ENCODE data around the gene MTF2.

MTF2 gene

GRCh38 chr1:93061895-93062792, 16.9 kb upstream of the MTF2 start:
- Histone ChIP-seq H3K4me1 (ENCODE audit: insufficient read depth, low read length) (no peaks in the 10 kb centered on the region), H3K36me3 (ENCODE audit: insufficient read depth, low read length) (no peaks in the 10 kb centered on the region), H3K9ac (ENCODE audit: low read depth, low read length) (no peak overlapping the region), H3K9me3 (ENCODE audit: control insufficient read depth, insufficient read depth, low read length) (no peaks in the 10 kb centered on the region)

DNA sequence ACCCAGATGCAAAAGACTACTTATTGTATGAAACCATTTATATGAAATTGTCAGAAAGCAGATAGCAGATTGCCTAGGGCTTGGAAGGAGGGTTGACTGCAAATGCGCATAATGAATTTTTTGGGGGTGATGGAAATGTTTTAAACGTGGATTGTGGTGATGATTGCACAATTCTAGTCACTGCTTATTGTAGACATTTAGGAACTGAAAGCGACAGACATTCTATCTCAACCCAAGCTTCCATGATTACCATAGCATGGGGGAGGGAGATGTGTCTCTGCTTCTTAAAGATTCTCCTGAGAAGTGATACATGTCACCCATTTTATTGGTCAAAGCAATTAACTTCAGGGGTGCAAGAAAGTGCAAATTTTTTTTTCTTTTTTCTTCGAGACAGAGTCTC, 2.8 kb upstream of the MTF2 start:
- Histone ChIP-seq H3K36me3 (ENCODE audit: insufficient read depth, low read length) (no peaks in the 10 kb centered on the region), H3K9ac (ENCODE audit: low read depth, low read length) (no peak overlapping the region), H3K4me1 (ENCODE audit: insufficient read depth, low read length) (no peaks in the 10 kb centered on the region), H3K9me3 (ENCODE audit: control insufficient read depth, insufficient read depth, low read length) (no peaks in the 10 kb centered on the region)

GRCh38 chr1:93078203-93078602, 880 bp upstream of the MTF2 start:
- no peaks in the 10 kb centered on the region for H3K4me1 ChIP-seq (ENCODE audit: insufficient read depth, low read length)
- H3K36me3 ChIP-seq (ENCODE audit: insufficient read depth, low read length): no peaks in the 10 kb centered on the region; the same call in 1 of the 2 replicates
- peak overlapping the region; percentile 100 for H3K9ac ChIP-seq (ENCODE audit: low read depth, low read length)
- H3K9me3 ChIP-seq (ENCODE audit: control insufficient read depth, insufficient read depth, low read length): 0 out of 2 replicates have a peak, but pooled peaks cover 1% of the 10 kb centered on the region

DNA sequence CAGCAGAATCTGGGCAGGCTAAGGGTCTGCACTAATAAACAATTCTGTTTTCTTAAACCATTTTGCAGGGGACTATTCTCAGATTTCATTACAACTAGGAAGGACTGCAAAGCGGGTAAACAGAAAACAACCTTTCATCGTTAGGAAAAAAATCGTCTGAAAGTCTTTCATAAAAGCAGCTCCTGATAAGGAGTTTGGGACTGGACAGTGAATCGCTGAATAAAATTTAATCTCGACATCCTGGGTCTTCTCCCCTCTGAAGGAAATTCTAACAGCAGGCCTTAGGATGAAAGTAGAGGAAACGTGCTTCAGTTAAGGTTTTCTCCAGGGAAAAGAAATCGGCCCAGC, 471 bp upstream of the MTF2 start:
- Histone ChIP-seq H3K9ac (ENCODE audit: low read depth, low read length) (peak overlapping the region; percentile 100), H3K36me3 (ENCODE audit: insufficient read depth, low read length) (no peaks in the 10 kb centered on the region; the same call in 1 of the 2 replicates), H3K4me1 (ENCODE audit: insufficient read depth, low read length) (no peaks in the 10 kb centered on the region), H3K9me3 (ENCODE audit: control insufficient read depth, insufficient read depth, low read length) (0 out of 2 replicates have a peak, but pooled peaks cover 5% of the 10 kb centered on the region)

- Histone ChIP-seq H3K36me3 (ENCODE audit: insufficient read depth, low read length) (no peaks in the 10 kb centered on the region; the same call in 1 of the 2 replicates), H3K4me1 (ENCODE audit: insufficient read depth, low read length) (no peaks in the 10 kb centered on the region), H3K9ac (ENCODE audit: low read depth, low read length) (peak overlapping the region; percentile 100), H3K9me3 (ENCODE audit: control insufficient read depth, insufficient read depth, low read length) (0 out of 2 replicates have a peak, but pooled peaks cover 8% of the 10 kb centered on the region)
Observed at GRCh38 chr1:93079685-93080141, 630 bp downstream of the MTF2 start.

DNA sequence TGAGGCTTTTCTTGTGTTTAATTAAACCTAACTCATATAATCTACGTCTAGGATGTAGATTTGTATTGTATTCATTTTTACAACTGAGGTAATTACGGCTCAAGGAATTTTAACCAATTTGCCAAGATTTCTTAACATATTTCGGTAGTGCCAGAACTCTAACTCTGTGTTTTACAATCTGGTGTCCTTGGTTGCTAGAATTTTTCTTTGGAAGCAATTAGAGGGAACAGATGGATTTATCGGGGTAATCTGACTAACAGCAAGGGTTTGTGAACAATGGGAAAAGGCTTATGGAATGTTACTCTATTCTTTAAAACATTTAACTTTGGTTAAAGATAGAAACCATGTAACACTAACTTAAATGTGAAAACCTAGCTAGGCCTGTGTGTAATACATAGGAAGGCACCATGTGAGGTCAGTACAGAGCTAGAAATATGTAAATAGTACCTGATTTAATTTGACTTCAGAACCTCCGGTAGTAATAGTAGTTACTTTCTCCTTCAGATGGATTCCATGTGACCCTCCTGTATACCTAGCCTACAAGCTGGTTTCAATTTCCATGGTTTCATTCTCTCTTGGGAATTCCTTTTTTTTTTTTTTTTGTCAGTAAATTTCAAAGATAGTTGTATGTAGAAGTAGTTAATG, 1.2 kb downstream of the MTF2 start:
- Histone ChIP-seq H3K9me3 (ENCODE audit: control insufficient read depth, insufficient read depth, low read length) (0 out of 2 replicates have a peak, but pooled peaks cover 8% of the 10 kb centered on the region), H3K4me1 (ENCODE audit: insufficient read depth, low read length) (no peaks in the 10 kb centered on the region), H3K36me3 (ENCODE audit: insufficient read depth, low read length) (no peaks in the 10 kb centered on the region; the same call in 1 of the 2 replicates)

DNA sequence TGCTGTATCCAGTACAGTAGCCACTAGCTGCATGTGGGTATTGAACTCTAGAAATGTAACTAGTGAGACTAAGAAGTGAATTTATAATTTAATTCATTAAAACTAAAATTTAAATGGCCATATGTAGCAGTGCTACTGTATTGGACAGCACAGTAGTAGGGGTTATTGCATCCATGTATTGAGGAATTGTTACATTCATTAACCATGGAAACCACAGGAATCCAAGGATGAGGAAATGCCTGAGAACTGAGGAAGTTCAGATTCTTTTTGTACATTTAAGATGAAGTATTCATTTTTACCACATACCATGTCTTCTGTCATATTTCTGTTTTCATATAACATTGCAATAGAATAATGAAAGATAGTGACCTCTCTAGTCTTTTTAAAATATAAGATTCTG, 2.6 kb downstream of the MTF2 start:
- Histone ChIP-seq H3K9me3 (ENCODE audit: control insufficient read depth, insufficient read depth, low read length) (0 out of 2 replicates have a peak, but pooled peaks cover 8% of the 10 kb centered on the region), H3K36me3 (ENCODE audit: insufficient read depth, low read length) (no peaks in the 10 kb centered on the region; the same call in 1 of the 2 replicates), H3K4me1 (ENCODE audit: insufficient read depth, low read length) (no peaks in the 10 kb centered on the region), H3K9ac (ENCODE audit: low read depth, low read length) (0 out of 2 replicates have a peak overlapping the region, but pooled peaks have one; percentile 25)

More for the DNA sequence above, 1.2 kb downstream of the MTF2 start:
- peak overlapping the region; percentile 100 for H3K9ac ChIP-seq (ENCODE audit: low read depth, low read length)

GRCh38 chr1:93082313-93082712, 3.2 kb downstream of the MTF2 start:
- Histone ChIP-seq H3K9me3 (ENCODE audit: control insufficient read depth, insufficient read depth, low read length) (0 out of 2 replicates have a peak, but pooled peaks cover 8% of the 10 kb centered on the region), H3K36me3 (ENCODE audit: insufficient read depth, low read length) (no peaks in the 10 kb centered on the region; the same call in 1 of the 2 replicates), H3K4me1 (ENCODE audit: insufficient read depth, low read length) (no peaks in the 10 kb centered on the region), H3K9ac (ENCODE audit: low read depth, low read length) (no peak overlapping the region)

GRCh38 chr1:93083979-93084378, 4.9 kb downstream of the MTF2 start:
- 0 out of 2 replicates have a peak, but pooled peaks cover 8% of the 10 kb centered on the region for H3K9me3 ChIP-seq (ENCODE audit: control insufficient read depth, insufficient read depth, low read length)
- no peaks in the 10 kb centered on the region for H3K4me1 ChIP-seq (ENCODE audit: insufficient read depth, low read length)
- H3K9ac ChIP-seq (ENCODE audit: low read depth, low read length): no peak overlapping the region
- H3K36me3 ChIP-seq (ENCODE audit: insufficient read depth, low read length): no peaks in the 10 kb centered on the region; the same call in 1 of the 2 replicates

- no peaks in the 10 kb centered on the region for H3K4me1 ChIP-seq (ENCODE audit: insufficient read depth, low read length)
- H3K36me3 ChIP-seq (ENCODE audit: insufficient read depth, low read length): no peaks in the 10 kb centered on the region; the same call in 1 of the 2 replicates
- no peak overlapping the region for H3K9ac ChIP-seq (ENCODE audit: low read depth, low read length)
- H3K9me3 ChIP-seq (ENCODE audit: control insufficient read depth, insufficient read depth, low read length): 0 out of 2 replicates have a peak, but pooled peaks cover 8% of the 10 kb centered on the region
Observed at GRCh38 chr1:93087532-93087931, 8.4 kb downstream of the MTF2 start.

DNA sequence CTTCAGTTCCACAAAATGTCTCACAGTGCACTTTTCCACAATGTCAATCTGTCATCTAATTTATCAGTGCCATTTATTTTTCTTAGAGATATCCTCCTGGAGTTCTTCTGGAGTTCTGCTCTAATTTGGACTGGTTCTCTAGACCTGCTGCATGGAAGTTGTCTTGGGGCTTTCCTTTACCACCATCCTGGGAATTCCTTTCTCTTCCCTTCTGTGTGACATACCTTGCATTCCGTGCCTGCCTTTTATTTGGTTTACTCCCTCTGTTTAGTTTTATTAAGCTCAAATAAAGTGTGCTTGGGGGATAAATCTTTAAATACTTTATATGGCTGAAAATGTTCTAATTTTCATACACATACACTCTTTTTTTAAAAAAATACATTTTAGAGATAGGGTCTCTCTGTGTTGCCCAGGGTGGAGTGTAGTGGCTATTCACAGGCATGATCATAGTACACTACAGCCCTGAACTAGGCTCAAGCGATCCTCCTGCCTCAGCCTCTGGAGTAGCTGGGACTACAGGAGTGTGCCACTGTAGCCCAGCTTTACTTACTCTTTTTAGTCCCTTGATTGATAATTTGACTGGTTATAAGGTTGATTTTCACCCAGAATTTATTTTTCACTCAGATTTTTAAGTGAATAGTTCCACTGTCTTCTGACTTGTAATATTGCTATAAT, 14.4 kb downstream of the MTF2 start:
- Histone ChIP-seq H3K4me1 (ENCODE audit: insufficient read depth, low read length) (peaks cover 6% of the 10 kb centered on the region; the same call in 1 of the 2 replicates), H3K36me3 (ENCODE audit: insufficient read depth, low read length) (no peaks in the 10 kb centered on the region), H3K9ac (ENCODE audit: low read depth, low read length) (no peak overlapping the region), H3K9me3 (ENCODE audit: control insufficient read depth, insufficient read depth, low read length) (no peaks in the 10 kb centered on the region)

GRCh38 chr1:93095804-93096585, 16.9 kb downstream of the MTF2 start:
- Histone ChIP-seq H3K36me3 (ENCODE audit: insufficient read depth, low read length) (no peaks in the 10 kb centered on the region), H3K9me3 (ENCODE audit: control insufficient read depth, insufficient read depth, low read length) (no peaks in the 10 kb centered on the region), H3K9ac (ENCODE audit: low read depth, low read length) (no peak overlapping the region), H3K4me1 (ENCODE audit: insufficient read depth, low read length) (peaks cover 12% of the 10 kb centered on the region)

- 0 out of 2 replicates have a peak, but pooled peaks cover 4% of the 10 kb centered on the region for H3K9me3 ChIP-seq (ENCODE audit: control insufficient read depth, insufficient read depth, low read length)
- no peaks in the 10 kb centered on the region; the same call in 1 of the 2 replicates for H3K36me3 ChIP-seq (ENCODE audit: insufficient read depth, low read length)
- H3K4me1 ChIP-seq (ENCODE audit: insufficient read depth, low read length): peaks cover 6% of the 10 kb centered on the region; the same call in 1 of the 2 replicates
Observed at GRCh38 chr1:93102142-93102541, 23.1 kb downstream of the MTF2 start.

More at GRCh38 chr1:93102142-93102541, 23.1 kb downstream of the MTF2 start:
- no peak overlapping the region for H3K9ac ChIP-seq (ENCODE audit: low read depth, low read length)

Measured in ES-I3 (cell line).